GM12801 (cell line): ENCODE data around the gene ITGA1.

Source experiments
- TF ChIP-seq, protein P1 (sequence below): IDR thresholded peaks from one replicate; pipeline ENCODE4 v1.5.1; 2011; ENCODE audit warnings: control low read depth; ENCODE audit not compliant: insufficient read length; ENCODE audit errors: extremely low read depth

ITGA1 gene

DNA sequence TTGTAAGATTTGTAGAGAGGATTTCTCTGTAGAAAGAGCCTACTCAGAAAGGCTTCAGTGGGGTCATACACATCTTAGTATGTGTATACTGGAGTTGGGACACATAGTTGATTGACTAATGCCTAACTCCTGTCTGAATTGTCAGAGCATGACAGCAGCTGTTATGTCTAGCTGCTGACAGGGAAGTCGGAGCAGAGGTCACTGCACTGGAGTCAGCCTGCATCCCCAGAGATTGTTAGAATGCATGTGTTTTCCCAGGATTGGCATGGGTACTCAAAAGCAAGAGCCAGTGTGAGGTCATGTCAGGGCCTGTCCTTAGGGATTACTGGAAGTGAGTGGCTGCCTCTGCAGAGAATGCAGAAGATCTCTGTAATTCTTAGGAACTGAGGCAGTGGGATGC is 82.7 kb downstream of the ITGA1 start:
- TF ChIP-seq, protein P1, sequence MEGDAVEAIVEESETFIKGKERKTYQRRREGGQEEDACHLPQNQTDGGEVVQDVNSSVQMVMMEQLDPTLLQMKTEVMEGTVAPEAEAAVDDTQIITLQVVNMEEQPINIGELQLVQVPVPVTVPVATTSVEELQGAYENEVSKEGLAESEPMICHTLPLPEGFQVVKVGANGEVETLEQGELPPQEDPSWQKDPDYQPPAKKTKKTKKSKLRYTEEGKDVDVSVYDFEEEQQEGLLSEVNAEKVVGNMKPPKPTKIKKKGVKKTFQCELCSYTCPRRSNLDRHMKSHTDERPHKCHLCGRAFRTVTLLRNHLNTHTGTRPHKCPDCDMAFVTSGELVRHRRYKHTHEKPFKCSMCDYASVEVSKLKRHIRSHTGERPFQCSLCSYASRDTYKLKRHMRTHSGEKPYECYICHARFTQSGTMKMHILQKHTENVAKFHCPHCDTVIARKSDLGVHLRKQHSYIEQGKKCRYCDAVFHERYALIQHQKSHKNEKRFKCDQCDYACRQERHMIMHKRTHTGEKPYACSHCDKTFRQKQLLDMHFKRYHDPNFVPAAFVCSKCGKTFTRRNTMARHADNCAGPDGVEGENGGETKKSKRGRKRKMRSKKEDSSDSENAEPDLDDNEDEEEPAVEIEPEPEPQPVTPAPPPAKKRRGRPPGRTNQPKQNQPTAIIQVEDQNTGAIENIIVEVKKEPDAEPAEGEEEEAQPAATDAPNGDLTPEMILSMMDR: no peak

DNA sequence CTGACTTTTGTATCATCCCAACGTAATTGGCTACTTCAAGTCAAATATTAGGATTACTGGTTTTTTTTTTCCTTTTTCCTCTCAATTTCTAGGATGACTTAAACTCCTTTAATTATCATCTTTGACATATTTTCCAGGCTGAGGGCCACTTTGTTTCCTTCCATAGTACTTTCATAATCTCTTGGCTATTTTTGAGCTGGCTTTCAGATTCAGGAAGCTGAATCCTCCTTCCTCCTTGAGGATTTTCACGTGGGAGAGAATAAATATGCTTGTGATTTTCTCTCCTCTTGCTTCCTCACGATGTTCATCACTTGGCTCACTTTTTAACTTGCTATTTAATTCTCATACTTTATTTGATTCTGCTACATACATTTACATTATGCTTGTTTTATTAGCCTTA is 88.1 kb downstream of the ITGA1 start:
- TF ChIP-seq, protein P1: no peak

DNA sequence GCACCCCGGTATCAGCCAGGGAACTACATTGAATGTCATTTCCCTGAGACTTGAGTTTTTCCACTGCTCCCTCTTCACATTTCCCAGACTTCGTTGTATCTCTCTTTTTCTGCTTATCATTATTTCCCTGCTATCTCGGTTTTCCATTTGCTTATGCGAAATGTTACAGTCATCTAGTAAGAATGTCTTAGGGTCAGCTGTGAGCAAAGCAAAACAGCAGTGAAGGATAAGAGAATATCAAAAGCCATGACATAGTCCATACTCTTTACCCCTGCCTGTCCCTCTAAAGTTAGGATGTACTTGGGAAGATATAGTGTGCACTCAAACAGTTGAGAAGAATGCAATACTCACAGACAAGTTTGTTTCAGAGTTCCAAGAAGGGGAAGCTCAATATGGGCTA is 88.7 kb downstream of the ITGA1 start:
- TF ChIP-seq, protein P1: no peak

DNA sequence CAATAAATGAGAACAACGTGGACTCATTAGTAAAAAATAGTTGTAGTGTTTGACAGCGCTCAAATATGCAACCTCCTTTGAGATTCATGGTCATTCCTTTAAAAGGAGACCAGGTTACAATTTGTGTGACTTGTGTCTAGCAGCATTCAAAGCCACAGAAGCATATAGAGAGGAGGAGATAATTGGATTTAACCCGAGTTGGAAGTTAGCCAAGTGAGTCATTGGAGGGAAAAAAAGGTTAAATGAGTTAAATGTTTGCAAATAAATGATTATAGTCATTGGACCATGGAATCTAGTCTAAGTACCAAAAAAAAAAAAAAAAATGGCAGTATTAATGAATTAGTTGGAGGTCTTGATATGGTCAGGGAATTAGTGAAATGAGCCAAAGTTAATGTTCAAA is 90.9 kb downstream of the ITGA1 start:
- TF ChIP-seq, protein P1: no peak

DNA sequence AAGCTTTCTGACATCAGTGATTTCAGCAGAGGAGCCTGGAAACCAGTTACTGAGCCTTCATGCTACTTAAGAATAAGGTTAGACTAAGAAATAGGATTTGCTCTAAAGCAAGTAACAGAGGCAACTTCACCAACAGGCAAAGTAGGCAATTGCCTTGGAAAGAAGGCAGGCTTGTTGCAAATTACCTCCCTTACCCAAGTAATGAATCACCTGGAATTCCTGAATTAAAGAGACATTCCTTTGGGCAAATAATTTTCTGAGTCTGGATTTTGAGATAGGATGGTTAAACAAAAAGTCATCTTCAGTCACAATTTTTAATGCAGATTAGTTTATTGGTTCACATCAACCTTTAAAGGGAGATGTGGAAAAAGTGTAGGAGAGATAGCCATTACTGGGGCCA is 92.8 kb downstream of the ITGA1 start:
- TF ChIP-seq, protein P1: no peak

DNA sequence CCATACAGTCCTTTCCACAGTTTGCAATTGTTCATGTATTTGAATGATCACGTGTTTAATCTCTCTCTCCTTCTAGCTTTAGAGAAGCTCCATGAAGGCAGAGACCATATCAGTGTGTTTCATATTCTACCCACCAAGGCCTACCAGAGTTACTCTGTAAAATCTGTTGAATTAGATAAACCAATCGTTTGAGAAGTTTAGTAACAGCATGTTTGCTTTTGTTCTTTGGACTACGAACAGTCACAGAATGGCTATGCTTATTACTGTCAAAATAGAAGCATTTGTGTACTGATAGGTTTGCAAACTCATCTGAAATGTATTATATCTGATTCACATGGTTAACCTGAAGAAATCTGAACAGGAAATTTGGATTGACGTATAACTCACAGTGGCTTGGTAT is 93.8 kb downstream of the ITGA1 start:
- TF ChIP-seq, protein P1: no peak

- TF ChIP-seq, protein P1: no peak
Measured at GRCh38 chr5:52883110-52883509, 95.4 kb downstream of the ITGA1 start.

DNA sequence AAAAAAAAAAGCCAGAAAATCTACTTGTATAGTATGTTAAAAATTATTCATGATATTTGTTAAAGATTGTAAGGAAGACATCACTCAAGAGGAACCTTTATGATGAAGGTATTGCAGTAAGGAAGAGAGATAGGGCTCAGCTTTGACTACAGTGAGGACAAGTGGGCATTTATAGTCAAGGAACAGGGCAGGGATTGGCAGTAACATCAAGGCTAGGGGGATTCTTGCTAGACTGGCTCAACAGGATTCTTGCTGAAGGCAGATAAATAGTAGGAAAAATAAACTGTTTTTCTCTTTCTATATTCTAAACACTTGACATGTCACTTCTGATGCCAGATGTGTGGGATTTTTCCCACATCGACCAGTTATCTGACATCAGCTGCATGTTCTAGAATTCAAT is 96.7 kb downstream of the ITGA1 start:
- TF ChIP-seq, protein P1: no peak
